AG10803 (cell line): Measurements from ENCODE around the gene PPP1R16B.

Experiments used
- DNase-seq: peaks from one replicate; pipeline ENCODE4 v3.0.0; 2010; ENCODE audit warnings: low read depth
- H3K4me3 ChIP-seq: 2 replicates; pipeline ENCODE4 v1.5.1; 2011; ENCODE audit warnings: mild to moderate bottlenecking, low read length, control low read depth
- CTCF ChIP-seq: conservative IDR thresholded peaks from 2 replicates; pipeline ENCODE4 v1.5.1; 2011; ENCODE audit warnings: mild to moderate bottlenecking, low read length, control low read depth, inconsistent platforms

PPP1R16B gene

DNA sequence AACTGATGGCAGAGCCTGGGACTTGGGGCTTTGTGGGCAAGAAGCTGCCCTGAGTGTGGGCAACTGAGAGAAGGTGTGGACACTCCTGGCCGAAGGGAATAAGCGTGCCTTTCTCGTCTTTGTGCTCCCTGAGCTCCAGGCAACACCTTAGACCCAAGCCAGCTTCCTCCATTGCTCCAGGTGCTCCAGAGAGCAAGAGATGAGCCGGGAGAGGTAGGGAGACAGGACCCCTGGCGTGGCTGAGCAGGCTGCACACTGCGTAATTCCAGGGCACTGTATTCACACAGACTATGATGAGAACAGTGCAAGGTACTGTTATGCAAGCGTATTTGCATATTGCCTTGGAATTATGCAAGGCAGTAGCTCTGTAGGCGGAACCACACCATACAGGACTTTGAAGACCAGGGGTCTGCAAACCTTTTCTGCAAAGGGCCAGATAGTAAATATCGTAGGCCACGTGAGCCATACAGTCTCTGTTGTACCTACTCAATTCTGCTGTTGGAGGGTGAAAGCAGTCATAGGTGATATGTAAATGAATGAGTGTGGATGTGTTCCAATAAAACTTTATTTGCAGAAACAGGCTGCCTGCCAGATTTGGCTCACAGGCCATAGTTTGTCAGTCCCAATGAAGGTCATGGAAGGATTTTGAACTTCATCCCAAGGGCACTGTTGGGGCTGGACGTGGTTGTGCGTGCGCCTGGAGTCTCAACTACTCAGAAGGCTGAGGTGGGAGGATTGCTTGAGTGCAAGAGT is 78.7 kb downstream of the PPP1R16B start:
- TF ChIP-seq CTCF = no peak
- DNase-seq = no peak

DNA sequence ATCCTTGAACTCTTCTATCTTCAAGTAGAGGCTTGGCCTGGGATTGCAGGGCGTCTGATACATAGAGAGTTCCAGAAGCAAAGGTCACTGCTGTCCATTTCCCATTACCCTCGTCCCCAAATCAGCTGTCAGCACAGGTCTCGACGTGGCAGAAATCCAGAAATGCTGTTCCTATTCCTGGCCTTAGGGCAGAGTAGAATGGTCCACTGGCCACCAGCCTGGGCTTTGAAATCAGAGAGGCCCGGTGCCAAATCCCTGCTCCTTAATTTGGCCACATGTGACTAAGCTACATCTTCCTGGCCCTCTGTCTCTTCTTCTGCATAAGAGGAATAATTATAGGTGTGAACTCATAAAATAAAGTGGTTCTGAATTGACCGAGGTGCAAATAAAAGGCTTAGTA is 79.9 kb downstream of the PPP1R16B start:
- no peak for DNase-seq
- no peak for TF ChIP-seq CTCF
- no peak overlapping the region for H3K4me3 ChIP-seq

More for the DNA sequence above, 78.7 kb downstream of the PPP1R16B start:
- no peak overlapping the region for H3K4me3 ChIP-seq

DNA sequence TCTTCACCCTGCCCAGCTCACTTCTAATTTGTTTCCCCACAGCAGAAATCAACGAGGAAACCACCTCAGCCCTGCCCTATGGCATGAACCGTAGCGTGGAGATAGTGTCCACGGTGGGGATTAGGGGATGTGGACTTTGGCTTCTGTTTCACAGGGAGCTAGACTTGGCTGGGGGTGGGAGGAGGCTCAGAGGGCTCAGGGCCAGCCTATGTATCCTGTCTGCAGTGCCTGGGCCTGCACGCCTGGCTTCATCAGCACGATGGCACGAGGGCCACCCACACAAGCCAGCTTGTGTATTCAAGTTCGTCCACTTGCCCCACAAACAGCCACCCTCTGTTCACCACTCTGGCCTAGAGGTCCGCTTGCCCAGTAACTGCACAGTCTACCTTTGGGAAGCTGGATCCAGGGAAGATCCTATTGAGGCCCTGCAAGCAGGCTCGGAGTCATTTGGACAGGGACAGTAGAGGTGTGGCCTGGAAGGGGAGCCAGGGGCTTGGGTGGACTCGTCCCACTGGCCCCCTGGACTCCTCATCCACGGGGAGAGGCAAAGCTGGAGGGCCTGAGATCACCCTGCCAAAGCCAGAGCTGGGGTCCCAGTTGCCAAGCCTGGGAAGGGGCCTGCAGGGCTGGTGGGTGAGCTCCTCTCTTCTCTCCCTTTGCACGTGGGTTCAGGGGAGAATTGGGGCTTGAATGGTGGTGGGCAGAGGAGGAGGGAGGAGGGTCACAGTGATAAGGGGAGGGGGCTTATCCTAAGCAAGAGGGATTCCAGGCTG is 82.7 kb downstream of the PPP1R16B start:
- DNase-seq = no peak
- H3K4me3 ChIP-seq = no peak overlapping the region
- no peak for TF ChIP-seq CTCF

GRCh38 chr20:38889050-38889449 is 83.6 kb downstream of the PPP1R16B start:
- no peak for DNase-seq
- no peak overlapping the region for H3K4me3 ChIP-seq
- TF ChIP-seq CTCF = no peak

DNA sequence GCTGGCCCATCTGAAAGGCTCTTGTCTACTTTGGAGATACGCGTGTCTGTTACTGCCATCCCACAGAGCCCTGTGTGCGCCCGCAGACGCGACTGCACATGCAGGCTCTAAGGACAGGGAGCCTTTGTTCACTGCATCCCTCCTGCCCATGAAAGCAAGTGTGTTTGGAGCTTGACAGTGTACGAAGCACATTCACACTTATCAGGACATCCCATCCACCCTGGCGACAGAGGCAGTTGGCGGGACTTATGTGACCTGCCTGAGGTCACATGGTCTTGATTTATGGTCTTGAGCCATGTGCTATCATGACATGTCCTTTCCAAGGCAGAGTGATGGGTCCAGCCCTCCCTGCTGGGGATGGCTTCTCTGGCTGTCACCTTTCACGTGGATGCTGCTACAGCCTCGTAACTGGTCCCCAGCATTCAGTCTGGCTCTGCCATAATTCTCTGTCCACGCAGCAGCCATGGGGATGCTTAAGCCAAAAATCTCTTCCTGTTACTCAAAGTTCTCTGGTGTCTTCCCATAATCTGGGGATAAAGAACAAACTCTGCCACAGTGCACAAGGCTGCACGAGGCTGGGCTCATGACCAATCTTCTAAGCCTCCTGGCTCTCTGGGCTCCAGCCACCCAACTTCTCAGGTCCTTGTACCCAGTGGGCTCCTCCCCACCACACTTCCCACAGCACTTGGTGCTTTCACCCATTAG is 84.4 kb downstream of the PPP1R16B start:
- no peak for DNase-seq
- TF ChIP-seq CTCF = no peak
- no peak overlapping the region for H3K4me3 ChIP-seq

GRCh38 chr20:38890497-38890818 is 85.0 kb downstream of the PPP1R16B start:
- no peak for DNase-seq

More at GRCh38 chr20:38890497-38890818, 85.0 kb downstream of the PPP1R16B start:
- no peak overlapping the region for H3K4me3 ChIP-seq
- TF ChIP-seq CTCF = no peak
